ENCODE data around the gene RERE.

- no peak for TF ChIP-seq CTCF (conservative IDR thresholded peaks at IDR 0.05 in 1 of 2, IDR thresholded peaks at IDR 0.05 in 1 of 2; ENCODE audit: extremely low read depth in 1 of 2, insufficient read depth in 1 of 2, low read depth in 1 of 2, low read length in 2 of 2)
- TF ChIP-seq EZH2 (IDR thresholded peaks at IDR 0.05; ENCODE audit: borderline replicate concordance, low read length): no peak
Observed at GRCh38 chr1:8631163-8631562, 186.3 kb downstream of the RERE start.
